RPMI8226 (cell line): Measurements from ENCODE around the gene PAAF1.

Experiments
- DNase-seq: peaks from one replicate; pipeline ENCODE4 v3.0.0-alpha.2; 2015

PAAF1 gene

DNA sequence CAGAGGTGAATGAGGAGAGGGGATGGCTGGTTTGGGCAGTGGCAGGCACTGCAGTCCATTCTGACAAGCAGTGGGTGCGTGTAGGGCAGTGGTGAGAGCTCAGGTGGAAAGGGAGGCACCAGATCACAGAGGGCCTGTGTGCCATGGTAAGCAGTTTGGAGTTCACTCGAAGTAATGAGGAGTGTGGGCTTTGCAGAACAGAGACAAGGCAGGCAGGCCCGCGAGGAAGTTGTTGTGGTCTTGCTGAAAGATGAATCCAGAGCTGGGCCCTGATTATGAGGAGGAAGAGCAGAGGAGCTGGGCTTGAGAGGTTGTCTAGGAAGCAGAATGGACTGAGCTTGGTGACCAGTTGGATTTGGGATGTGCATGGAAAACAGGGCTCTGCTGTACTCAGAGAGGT, 72.4 kb downstream of the PAAF1 start:
- no peak for DNase-seq

DNA sequence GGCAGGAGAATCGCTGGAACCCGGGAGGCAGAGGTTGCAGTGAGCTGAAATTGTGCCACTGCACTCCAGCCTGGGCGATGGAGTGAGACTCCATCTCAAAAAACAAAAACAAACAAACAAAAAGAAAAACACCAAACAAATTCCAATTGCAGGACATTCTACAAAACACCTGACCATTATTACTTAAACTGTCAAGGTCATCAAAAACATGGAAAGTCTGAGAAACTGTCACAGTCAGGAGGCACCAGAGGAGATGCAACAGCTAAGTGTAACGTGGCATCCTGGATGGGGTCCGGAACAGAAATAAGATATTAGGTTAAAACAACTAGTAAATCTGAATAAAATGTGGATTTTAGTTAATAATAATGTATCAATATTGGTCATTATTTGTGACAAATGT, 73.1 kb downstream of the PAAF1 start:
- no peak for DNase-seq

DNA sequence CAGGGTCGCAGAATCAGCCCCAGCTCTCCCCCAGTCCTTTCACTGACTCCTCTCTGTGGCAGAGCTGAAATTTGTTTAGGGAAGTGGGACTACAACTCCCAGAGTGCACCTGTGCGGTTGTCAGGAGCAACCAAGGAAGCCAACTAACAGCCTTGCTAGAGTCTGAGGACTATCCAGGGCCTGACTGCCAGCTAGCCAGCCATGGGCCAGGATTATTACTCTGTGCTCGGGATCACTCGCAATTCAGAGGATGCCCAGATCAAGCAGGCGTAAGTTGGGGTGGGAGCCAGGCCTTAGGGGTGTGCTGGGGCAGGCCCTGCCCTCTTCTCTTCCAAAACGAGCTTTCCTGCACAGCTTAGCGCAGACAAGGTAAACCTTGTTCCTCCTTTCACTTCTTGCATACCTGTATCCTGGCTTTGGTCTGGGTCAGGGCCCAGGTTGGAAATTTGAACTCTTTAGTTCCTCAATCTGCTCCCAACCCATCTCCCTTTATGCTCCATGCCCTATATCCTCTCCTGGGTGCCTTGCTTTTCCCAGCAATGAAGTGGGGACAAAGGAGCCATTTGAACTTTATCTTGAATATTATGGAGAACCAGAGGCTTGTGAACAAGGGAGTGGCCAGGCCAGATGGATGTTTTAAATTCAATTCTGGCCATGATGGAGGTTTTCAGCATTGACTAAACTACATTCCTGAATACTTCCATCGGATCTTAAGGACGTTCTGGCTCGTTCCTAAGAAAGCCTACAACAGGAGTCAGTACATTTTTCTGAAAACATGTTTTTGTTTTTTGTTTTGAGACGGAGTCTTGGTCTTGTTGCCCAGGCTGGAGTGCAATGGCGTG, 74.3 kb downstream of the PAAF1 start, which contains the start of gene DNAJB13:
DNAJB13 (plus strand) TSS at position 158 of the 842 bp plus-strand sequence; CDS start at position 202, 44 bp downstream.
- peak; percentile 67 for DNase-seq

DNA sequence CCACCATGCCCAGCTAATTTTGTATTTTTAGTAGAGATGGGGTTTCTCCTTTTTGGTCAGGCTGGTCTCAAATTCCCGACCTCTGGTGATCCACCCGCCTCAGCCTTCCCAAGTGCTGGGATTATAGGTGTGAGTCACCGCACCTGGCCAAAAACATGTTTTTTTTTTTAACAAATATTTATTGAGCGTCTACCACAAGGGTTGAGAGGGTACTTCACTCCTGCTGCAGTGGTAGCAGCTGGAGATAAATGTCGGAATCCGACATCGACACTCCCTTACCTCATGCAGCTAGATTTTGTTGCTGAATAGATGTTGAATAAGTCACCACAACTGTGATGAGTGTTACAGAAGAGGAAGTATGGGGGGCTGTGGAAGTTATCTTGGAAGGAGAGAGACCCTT, 75.0 kb downstream of the PAAF1 start:
- no peak for DNase-seq

DNA sequence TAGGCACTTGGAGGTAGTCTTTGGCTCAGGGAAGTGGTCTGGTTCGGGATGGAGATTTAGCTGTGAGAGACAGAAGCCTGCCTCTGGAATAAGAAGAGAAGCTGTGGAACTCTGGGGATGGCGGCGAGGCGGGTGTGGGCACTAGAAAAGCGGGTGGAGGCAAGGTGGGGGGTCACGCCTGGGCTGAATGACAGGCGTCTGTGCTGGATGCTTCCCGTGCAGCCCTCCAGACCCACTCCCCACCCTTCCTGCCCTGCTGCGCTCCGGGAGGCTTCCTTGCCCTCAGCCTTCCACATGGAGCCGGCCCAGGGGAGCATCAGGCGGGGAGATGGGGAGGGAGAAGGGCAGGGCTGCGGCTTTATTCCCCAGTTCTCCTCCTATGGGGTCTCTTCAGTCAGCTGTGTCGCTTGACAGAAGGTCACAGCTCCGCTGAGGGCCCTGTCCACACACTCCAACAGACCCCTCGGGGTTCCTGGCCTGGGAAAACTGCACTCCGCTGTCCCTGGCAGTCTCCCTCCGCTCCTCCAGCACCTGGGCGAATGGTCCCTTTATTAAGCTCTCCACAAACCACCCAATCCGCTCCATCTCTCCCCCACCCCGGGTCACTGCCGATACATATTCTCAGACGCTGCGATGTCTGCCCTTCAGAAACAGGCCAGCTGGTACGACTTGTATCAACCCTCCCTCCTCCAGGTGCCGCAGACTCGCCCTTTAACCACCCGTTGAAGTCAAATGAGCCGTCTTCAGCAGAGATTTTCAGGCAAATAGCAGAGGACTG, 80.3 kb downstream of the PAAF1 start:
- DNase-seq: no peak

DNA sequence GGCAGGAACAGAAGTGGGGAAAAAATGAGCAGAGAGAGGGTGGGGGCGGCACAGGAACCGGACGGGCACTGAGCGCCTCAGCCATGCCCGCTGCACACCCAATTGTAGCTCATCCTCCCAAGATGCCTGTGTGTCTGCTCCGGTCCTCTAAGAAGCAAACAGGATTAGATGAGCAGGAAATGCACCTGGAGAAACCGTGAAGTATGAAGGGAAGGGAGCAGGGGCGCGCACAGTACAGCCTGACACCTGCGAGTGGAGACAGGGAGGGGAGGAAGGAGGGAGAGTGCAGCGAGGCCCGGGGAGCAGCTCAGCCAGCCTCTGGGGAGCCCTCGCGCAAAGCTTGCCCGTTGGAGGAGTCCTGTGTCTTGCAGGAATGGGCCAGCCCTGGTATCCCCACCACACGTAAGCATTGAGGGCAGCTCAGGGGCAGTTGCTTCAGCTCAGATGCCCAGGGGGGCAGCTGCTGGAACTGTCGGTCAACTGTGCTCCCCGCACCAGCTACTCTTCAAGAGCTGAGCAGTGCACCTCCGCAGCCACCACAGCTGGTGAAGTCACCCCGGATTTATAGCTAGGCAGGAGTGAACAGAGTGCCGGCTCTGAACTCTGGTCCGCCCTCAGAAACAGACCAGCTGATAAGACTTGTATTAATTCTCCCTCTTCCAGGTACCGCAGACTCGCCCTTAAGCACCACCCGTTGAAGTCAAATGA, 81.0 kb downstream of the PAAF1 start:
- DNase-seq: no peak

DNA sequence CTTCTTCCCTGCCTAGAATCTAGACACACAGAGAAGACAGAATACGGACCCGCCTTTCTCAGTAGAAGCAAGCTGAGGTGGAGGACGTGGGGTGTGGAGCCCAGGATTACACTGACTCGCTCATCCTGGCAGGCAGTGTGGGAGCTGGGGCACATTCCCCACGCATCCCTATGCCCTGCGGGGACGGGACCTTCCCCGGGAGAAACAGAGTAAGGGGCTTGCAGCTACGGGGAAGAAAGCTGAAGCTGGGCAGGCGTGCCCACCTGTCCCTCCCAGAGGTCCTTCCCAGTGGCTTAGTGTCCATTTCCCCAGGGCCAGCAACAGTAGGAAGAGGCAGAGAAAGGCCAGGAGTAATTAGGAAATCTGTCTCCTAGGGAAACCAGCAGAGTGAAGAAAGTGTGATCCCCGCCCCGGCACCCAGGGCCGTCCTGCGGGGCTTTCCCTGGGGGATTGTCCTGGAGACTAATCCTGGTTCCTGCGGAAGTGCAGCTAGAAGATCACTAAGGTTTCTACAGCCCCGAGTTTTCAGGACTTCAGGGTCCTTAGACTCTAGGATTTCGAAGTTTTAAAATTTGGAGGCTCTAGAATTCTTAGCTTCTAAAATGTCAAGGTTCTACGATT, 81.8 kb downstream of the PAAF1 start:
- no peak for DNase-seq

DNA sequence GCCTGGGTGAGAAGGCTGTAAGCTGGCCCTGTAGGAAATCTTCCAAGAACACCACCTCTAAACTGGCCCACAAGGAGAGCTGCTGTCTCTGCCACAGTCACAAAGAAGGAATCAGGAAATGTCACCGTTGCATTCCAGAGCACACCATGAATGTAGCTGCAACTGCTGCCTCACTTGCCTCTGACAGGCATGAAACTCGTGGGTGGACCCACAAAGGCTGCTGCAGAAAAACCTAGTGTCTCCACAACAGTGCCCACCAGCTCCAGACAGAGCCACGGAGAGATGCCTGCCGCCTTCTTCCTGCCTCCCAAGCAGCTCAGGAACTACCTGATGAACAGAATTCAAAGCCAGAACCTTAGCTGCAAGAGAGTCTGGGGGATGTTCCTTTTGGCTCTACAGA, 84.5 kb downstream of the PAAF1 start:
- no peak for DNase-seq

DNA sequence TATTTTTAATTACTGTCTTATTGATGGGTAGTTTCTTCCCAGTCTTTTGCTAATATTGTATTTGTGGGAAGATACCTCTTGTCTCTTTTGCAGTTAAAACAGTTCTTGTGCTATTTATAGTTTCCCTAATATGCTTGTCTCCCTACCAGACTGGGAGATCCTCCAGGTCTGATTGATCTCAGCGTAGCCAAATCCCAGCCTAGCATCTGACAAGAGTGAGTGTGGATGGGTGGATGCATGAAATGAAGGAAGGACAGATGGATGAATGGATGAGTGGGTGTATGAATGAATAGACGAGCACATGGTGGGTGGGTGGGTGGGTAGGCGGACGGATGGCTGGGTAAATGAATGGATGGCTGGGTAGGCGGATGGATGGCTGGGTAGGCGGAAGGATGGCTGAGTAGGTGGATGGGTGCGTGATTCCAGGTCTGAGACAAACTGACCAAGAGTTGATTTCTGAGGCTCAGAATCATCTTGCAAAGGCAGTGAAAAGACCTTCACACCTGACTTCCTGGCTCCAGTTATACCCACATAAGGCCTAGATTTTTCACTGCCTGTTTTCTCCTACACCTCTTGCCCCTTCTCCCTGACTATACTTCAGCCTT, 85.4 kb downstream of the PAAF1 start:
- DNase-seq: no peak

DNA sequence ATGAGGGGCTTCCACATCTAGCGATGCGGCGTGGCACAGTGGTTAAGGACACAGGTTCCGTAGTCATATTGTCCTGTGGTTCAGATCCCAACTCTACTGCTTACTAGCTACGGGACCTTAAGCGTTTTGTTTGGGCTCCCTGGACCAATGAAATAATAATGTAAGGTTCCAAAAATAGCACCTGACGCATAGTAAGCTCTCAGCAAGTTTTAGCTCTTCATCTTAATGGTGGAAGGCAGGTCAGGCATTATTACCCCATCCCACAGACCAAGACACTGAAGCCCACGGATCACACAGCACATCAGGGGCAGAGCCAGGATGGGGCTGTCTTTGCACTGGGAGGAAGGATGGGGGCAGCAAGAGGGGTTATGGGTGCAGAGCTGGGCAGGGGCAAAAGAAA, 87.1 kb downstream of the PAAF1 start:
- DNase-seq: no peak

DNA sequence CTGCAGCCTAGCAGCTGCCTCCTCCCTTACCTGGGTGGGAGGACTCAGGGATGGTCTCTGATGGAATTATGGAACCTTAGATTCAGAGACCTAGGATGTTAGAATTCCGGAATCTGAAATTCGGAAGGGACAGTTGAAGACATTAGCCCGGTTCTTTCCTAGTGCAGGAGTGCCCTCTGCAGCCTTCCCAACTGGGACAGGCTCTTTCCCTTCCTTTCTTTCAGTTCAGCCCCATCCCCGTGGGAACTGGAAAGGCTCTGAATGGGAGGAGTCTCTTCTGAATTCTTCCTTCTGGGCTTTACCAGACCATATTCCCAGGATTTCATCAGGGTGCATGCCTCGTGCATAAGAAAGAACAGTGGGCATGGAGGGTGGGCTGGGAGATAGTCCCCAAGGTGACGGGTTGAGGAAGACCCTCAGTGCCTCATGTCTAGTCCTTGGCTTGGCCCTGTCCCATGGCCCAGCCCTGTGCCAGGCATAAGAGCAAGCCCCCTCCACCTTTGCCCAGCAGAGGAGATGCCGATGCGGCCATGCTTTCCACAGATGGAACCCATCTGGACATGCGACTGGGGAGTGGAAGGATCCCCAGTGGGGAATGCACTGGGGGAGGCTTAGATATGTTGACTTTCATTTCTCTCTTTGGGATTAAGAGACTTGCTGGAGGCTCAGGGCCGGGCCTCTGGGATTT, 88.4 kb downstream of the PAAF1 start:
- no peak for DNase-seq

DNA sequence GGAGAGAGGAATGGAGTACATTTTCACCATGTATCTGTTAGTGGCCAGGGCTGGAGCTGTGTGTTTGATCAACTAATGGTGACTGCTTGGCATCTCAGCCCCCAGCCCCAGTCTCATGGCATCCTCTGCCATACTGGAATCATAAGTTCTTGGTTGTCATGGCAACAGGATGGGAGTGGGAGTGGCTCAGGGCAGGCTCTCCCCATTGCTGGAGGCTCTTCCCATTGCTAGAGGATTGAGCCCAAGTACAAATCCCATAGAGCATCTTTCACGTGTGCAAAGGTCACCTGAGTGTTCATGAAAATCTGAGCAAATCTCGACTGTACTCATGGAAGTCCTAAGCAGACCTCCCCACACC, 88.9 kb downstream of the PAAF1 start:
- no peak for DNase-seq

DNA sequence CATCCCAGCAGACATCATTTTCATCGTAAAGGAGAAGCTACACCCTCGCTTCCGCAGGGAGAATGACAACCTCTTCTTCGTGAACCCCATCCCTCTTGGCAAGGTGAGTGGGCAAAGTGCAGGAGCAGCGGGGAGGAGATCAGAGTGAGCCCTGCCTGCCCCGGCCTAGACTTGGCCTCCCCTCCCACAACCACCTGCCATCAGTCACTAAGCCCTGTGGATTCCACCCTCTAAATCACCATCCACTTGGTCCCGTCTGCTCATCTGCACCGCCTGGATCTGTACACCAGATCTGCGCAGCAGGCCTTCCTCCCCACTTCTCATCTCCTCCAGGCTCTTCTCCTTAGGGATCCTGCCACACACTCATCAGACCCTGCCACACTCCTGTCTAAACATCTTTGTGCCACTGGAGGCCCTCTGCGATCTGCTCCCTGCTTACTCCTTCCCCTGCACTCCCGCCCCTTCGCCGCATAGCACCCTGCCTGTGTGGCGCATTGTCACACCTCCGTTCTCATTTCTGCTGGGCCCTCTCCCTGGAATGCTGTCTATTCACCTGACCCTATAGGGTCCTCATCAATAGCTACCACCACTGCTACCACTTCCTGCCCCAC, 91.7 kb downstream of the PAAF1 start:
- DNase-seq: no peak

DNA sequence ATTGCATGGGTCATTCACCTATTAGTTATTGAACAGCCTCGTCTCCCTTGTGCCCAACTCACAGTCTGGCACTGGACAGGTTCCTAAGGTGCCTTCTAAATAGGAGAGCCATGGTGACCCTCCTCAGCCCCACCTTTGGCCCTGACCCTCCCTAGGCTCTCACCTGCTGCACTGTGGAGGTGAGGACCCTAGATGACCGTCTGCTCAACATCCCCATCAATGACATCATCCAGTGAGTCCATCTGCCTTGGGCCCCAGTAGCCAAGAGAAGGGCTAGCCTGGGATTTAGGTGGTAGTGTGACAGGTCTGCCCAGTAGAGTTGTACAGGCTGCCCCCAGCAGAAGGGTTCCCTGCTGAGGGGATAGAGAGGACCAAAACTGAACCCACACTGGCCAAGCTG, 92.3 kb downstream of the PAAF1 start:
- DNase-seq: no peak

DNA sequence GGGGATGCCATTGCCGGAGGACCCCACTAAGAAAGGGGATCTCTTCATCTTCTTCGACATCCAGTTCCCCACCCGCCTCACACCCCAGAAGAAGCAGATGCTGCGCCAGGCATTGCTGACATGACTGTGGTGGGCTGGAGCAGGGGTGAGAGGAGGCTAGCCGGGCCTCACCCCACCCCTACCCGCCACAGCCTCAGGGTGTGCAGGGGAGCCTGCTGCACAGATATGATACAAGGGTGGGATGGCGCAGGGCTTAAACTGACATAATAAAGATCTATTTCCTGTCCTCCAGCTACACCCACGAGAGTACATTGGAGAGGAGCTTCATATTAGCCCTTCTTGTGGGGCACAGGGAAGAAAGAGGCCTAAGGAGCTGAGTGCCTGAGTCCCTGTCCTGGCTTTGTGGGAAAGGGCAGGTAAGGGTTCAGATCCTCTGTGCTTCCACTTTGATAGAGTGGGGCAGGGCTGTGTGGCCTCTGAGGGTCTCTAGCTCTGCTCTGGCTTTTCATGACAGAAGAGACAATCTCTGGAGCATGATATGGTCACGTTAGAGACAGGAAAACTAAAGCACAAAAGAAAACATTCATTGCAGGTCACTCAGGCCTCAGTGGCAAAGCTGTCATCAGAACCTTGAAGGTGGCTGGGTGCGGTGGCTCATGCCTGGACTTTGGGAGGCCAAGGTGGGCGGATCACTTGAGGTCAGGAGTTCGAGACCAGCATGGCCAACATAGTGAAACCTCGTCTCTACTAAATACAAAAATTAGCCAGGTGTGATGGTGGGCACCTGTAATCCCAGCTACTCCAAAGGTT, 93.4 kb downstream of the PAAF1 start:
- DNase-seq: no peak

DNA sequence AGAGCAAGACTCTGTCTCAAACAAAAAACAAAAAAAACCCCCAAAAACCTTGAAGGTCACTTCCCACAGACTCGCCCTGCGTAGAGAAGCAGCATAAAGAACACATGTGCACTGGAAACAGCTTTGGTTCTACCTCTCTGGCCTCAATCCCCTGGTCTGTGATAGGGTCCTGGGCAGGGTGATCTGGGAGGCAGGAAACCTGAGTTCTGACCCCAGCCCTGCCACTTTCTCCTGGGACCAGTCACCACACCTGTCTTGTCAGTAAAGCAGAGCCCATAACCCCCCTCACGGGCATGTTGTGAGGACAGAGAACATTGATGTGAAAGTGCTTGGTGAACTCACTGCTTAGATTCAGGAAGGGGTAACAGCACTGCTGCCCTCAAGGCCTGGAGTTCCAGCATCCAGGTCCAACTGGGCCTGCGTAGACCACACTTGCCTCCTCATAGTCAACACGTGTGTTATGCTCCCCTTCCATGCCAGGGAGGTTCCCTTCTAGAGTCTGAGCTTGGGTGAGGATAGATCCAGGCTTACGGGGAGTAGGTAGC, 94.4 kb downstream of the PAAF1 start:
- no peak for DNase-seq

DNA sequence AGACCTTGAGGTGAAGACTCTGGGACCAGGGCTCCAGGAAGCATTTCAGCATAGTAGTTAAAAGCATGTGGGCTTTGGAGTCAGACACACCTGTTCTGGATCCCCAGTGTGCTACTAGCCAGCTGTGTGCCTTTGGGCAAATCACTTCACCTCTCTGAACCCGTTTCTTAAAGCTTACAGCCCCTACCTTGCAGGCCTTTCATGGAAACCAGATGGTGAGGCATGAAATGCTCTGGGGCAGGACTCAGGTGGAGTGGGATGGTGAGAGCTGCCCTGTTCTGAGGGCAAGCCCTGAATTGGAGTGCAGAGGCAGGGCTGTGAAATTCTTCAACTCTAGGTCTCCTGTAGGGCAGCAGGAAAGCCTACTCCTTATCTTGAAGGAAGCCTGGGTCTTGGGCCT, 95.4 kb downstream of the PAAF1 start:
- DNase-seq: no peak

DNA sequence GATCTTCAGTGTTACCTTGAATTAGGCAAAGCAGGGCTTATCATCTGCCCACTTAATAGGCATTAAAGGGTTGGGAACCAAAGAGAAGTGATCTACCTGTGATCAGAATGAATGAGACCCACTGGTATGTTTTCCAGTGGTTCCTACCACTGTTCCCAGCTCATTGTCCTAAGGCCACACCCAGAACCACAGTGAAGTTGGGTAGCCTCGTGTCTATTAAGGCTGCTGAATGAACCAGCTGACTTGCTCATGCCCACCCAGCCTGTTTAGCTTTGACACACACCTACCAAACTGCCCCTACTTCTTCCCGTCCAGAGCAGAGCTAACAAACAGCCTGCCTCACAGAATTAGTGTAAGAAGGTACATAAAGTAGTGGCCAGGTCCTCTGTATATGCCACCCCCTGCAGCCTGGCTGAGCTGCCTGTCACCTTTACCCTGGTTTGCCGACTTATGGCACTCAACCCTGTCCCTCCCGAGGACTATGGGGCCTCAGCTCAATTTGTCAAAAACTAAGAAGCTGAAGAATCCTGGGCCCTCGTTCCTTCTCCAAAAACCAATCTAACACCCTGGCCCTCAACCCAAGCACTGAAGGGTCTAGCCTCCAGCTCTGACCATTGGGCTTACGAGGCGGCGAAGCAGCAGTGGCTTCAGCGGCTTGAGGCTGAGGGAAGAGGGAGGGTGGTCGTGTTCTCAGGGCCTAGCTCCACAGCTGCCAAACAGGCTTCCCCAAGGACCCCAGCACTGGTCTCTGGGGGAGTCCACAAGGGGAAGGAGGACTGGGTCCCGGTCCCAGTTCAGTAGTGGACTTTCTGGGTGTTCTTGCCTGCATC, 96.0 kb downstream of the PAAF1 start:
- no peak for DNase-seq
